LNCaP clone FGC (cell line): ENCODE results near the gene CCDC85B.

Experiments used
- DNase-seq: peaks from one replicate; pipeline ENCODE4 v3.0.0-alpha.2; 2011; ENCODE audit warnings: low read depth
- H3K4me3 ChIP-seq: 2 replicates; pipeline ENCODE4 v1.5.1; 2011; ENCODE audit warnings: mild to moderate bottlenecking, low read depth, low read length, control low read depth
- TF ChIP-seq, protein P1 (sequence below): IDR thresholded peaks from 2 replicates; pipeline ENCODE4 v1.5.1; 2012; ENCODE audit warnings: mild to moderate bottlenecking; ENCODE audit not compliant: control insufficient read depth, insufficient read depth; ENCODE audit errors: extremely low read depth

CCDC85B gene

DNA sequence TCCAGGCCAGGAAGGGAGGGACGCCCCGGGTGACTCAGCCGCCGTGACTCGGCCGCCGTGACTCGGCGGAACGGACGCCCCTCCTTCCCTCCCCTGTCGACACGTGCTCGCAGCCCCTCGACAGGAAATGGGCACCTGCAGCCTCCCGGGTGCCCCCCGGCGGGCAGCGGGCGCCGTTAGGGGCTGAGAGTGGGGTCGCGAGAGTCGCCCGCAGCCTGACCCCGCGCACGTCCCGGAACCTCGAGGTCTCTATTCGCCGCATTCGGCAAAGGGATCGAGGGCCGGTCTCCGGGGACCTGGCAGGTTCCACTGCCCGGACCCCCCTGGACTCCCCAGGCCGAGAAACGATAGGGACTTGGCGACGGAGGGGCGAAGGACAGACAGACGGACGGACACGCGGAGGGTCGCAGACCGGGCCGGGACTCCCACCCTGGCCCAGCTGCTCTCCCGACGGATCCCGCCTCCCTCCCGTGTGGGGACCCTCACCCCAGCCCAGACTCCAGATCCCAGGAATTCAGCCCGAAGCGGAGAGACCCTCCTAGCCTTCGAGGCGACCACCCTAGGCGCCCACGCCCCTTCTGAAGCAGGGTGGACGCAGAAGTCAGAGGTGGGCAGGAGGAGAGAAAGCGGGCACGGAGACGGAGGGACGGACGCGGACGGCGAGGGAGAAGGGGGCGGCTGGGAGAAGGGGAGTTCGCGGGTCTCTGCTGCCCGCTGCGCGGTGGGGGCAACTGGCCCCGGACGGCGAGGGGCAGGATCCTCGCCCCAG is 9.1 kb downstream of the CCDC85B start:
- TF ChIP-seq, protein P1, sequence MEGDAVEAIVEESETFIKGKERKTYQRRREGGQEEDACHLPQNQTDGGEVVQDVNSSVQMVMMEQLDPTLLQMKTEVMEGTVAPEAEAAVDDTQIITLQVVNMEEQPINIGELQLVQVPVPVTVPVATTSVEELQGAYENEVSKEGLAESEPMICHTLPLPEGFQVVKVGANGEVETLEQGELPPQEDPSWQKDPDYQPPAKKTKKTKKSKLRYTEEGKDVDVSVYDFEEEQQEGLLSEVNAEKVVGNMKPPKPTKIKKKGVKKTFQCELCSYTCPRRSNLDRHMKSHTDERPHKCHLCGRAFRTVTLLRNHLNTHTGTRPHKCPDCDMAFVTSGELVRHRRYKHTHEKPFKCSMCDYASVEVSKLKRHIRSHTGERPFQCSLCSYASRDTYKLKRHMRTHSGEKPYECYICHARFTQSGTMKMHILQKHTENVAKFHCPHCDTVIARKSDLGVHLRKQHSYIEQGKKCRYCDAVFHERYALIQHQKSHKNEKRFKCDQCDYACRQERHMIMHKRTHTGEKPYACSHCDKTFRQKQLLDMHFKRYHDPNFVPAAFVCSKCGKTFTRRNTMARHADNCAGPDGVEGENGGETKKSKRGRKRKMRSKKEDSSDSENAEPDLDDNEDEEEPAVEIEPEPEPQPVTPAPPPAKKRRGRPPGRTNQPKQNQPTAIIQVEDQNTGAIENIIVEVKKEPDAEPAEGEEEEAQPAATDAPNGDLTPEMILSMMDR, result no peak
- no peak for DNase-seq
- peak overlapping the region; percentile 46 for H3K4me3 ChIP-seq

DNA sequence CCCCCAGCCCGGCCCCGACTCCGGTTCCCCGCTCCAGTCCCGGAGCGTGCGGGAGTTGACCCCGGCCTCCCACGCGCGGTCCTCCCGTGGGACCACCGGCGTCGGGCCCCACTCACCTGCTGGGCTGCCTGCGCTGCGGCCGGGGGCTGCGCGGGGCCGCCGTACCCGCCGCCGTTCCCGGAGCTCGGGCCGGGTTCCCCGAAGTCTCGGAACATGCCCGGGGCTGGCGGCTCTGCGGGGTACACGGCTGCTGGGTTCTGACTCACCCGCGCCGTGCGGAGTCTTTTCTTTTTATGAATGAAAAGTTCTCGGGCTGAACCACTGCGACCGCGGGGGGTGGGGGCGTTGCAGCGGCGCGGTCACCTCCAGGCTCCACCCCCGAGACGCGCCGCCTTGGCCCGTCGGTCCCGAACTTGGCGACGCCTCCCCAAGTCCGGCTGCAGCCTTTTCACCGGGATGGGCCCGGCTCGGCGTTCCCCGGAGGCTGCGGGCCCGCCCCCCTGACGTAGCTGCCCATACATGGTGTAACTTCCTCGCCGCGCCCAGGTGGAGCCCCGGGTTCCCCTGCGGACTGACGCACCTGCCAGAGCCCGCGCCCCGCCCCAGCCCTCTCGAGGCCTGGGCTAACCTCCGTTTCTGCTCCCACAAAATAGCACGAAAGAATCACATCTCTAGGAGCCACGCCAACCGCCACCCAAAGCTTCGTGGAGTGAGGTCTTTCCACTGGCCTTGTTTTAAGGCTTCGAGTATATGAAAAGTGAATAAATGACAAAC is 9.8 kb downstream of the CCDC85B start, which contains the start of gene FOSL1:
Gene FOSL1 (minus strand): TSS at position 264 of the 774 bp plus-strand sequence. CDS start 49 bp downstream, at position 215.
- peak; percentile 60 for DNase-seq
- peak within 1 kb of the TSS; percentile 46 for H3K4me3 ChIP-seq
- TF ChIP-seq, protein P1, result no peak

DNA sequence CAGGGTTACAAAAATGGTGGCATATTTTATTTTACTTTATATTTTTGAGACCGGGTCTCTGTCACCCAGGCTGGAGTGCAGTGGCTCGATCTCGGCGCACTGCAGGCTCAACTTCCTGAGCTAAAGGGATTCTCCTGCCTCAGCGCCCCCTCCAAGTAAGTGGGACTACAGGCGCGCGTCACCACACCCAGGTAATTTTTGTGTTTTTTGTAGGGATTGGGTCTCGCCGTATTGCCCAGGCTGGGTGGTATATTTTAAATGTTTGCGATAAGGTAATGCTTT is 10.4 kb downstream of the CCDC85B start:
- no peak for DNase-seq
- peak overlapping the region; percentile 46 for H3K4me3 ChIP-seq
- TF ChIP-seq, protein P1, result no peak

DNA sequence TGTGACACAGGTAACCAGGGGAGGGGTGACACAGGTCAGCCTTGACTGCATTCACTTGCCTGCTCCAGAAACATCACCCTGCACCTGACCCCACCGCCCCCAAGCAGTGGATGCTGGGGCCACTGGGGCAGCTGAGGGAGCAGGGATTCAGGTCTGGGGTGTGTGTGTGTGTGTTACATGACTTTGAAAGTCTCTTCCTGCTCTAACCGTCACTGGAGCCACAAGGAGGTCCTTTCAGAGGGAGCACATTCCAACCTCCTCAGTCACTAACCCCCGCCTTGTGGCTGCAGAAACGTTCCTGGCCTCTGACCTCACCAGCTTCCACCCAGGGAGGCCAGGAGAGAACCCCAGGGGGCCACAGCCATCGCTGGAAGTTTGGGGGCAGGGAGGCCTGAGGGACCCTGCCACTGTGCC is 12.6 kb downstream of the CCDC85B start:
- TF ChIP-seq, protein P1, result no peak
- DNase-seq, result no peak

DNA sequence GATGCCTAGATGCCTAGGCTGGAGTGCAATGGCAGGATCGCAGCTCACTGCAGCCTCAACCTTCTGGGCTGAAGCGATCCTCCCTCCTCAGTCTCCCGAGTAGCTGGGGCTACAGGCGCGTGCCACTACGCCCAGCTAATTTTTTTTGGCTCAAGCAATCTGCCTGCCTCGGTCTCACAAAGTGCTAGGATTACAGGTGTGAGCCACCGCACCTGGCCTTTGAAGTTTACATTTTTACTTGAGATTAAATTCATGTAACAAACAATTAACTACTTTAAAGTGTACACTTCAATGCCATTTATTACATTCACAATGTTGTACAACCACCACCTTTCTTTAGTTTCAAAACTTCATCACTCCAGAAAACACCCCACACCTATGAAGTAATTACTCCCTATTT is 13.2 kb downstream of the CCDC85B start:
- TF ChIP-seq, protein P1, result no peak
- DNase-seq, result no peak
- no peak overlapping the region for H3K4me3 ChIP-seq

More for the DNA sequence above, 12.6 kb downstream of the CCDC85B start:
- no peak overlapping the region for H3K4me3 ChIP-seq

DNA sequence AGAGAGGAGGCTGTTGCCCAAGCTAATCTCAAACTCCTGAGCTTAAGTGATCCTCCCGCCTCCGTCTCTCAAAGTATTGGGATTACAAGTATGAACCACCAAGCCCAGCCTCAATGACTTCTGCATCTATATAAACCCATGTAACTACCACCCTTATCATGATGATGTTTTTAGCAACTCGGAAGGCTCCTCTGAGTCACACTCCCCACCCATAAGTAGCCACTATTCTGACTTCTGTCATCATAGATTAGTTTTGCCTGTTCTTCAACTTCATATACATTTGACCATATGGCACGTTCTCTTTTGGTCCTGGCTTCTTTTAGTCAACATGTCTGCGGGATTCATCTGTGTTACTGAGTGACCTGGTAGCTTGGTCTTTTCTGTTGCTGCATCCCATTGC is 16.1 kb downstream of the CCDC85B start:
- TF ChIP-seq, protein P1, result no peak
- no peak overlapping the region for H3K4me3 ChIP-seq
- DNase-seq, result no peak
